Esophagus muscularis mucosa (tissue), 4 donors: ENCODE results near the gene WWC1. TPM values are rescaled to one million over a fixed set of nuclear protein-coding genes. Genes with fewer than 3 reads are reported as not detected.

ENCODE experiments used
- DNase-seq: peaks from one replicate; pipeline ENCODE4 v3.0.0-alpha.2; 2017; ENCODE audit errors: extremely low spot score
- H3K27ac ChIP-seq, 4 donors: fragments of 200-600 bp; sonication (generic); replicated peaks in 1 of 4; 1 replicate in 3 of 4; 2 replicates in 1 of 4; pipeline ENCODE4 v1.5.1; 2016 to 2019; ENCODE audit warnings: mild to moderate bottlenecking in 1 of 4
- H3K27me3 ChIP-seq, 4 donors: fragments of 200-600 bp; sonication (generic); one replicate each; pipeline versions ENCODE4 v1.5.1 to v1.6.0; 2016 to 2019
- H3K36me3 ChIP-seq, 4 donors: fragments of 200-600 bp; sonication (generic); one replicate each; pipeline ENCODE4 v1.5.1; 2016 to 2019
- H3K4me1 ChIP-seq, 4 donors: fragments of 200-600 bp; sonication (generic); one replicate each; pipeline ENCODE4 v1.5.1; 2016 to 2019
- H3K4me3 ChIP-seq, 4 donors: fragments of 200-600 bp; sonication (generic); 1 replicate in 2 of 4; 2 replicates in 2 of 4; pipeline ENCODE4 v1.5.1; 2016 to 2019; ENCODE audit warnings: mild to moderate bottlenecking in 4 of 4, moderate library complexity in 1 of 4
- H3K9me3 ChIP-seq, 4 donors: fragments of 200-600 bp; sonication (generic); 1 replicate in 3 of 4; 2 replicates in 1 of 4; pipeline ENCODE4 v1.5.1; 2016 to 2019
- CTCF ChIP-seq, 3 experiments: fragments of 200-600 bp in 2 of 3; fragments of 450-650 bp in 1 of 3; sonication (generic) in 2 of 3; IDR thresholded peaks; one replicate each; pipeline ENCODE4 v1.5.1; 2017 to 2019; ENCODE audit warnings: antibody characterized with exemption in 3 of 3, mild to moderate bottlenecking in 2 of 3, moderate library complexity in 1 of 3
- EP300 ChIP-seq: sonication (generic); formaldehyde crosslinking; IDR thresholded peaks from one replicate; pipeline ENCODE4 v1.6.1; 2017; ENCODE audit warnings: antibody characterized with exemption
- POLR2A ChIP-seq: fragments of 450-650 bp; IDR thresholded peaks from one replicate; pipeline ENCODE4 v1.6.1; 2017; ENCODE audit warnings: antibody characterized with exemption, moderate library complexity, mild to moderate bottlenecking, low read depth
- POLR2AphosphoS5 ChIP-seq, 2 donors: sonication (generic); formaldehyde crosslinking; IDR thresholded peaks; one replicate each; pipeline ENCODE4 v1.6.1; 2017; ENCODE audit warnings: antibody characterized with exemption in 2 of 2
- WGBS: methylation state at CpG from one replicate; pipeline ENCODE4 v1.1.5; 2018; 5-methylcytosine and 5-hydroxymethylcytosine counted together
- intact Hi-C: fragments of 100-400 bp; cut with DNase I; formaldehyde crosslinking; loops from one replicate; pipeline ENCODE4 v1.15.1; 2023
- total RNA-seq, 4 donors: library from RNA; depleted of rRNA; stranded (reverse); fragments of >200 nt; gene quantifications; one replicate each; pipeline versions ENCODE4 v1.1.0 to v1.2.1, GENCODE V29; 2016

WWC1 gene
- total RNA-seq, 4 donors from 2014 or later, result 2.1 to 6.2 (median 3.2) TPM

DNA sequence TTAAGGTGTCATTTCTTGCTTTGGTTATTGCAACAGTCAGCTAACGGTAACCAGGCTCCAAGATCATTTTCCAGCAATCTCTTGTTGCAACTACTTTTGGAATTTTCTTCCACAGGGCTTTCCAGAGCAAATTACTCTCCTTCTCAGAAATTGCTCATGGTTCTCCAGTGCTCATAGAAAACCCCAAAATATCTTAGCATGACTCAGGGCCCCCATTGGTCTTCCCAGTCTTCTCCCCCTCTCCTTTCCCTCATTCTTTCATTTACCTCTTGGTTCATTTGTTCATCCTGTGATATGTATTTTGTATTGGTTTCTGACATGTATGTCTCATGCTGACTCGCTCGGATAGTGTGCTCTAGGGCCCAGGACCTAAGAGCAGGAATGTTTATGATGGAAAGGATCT is 35.6 kb downstream of the WWC1 start:
- no peaks in the 10 kb centered on the region for H3K36me3 ChIP-seq
- H3K4me1 ChIP-seq, result peaks cover 0 to 17% (median 9%) of the 10 kb centered on the region in 4 donors
- no peaks in the 10 kb centered on the region for H3K9me3 ChIP-seq
- no peak overlapping the region for H3K4me3 ChIP-seq
- H3K27me3 ChIP-seq, result no peaks in the 10 kb centered on the region
- intact Hi-C loops, result no loop called here
- H3K27ac ChIP-seq, result no peak overlapping the region
- DNase-seq, result no peak
- TF ChIP-seq CTCF (IDR thresholded peaks at IDR 0.05) (no peak), POLR2AphosphoS5 (IDR thresholded peaks at IDR 0.05) (no peak), EP300 (no peak), POLR2A (no peak)
- WGBS, result 95% methylated on average over 3 of the region's 3 CpGs

- TF ChIP-seq CTCF (IDR thresholded peaks at IDR 0.05) (no peak), POLR2AphosphoS5 (IDR thresholded peaks at IDR 0.05) (no peak), EP300 (no peak), POLR2A (no peak)
- peaks cover 0 to 17% (median 9%) of the 10 kb centered on the region in 4 donors for H3K4me1 ChIP-seq
- H3K27ac ChIP-seq, result no peak overlapping the region
- no peaks in the 10 kb centered on the region for H3K27me3 ChIP-seq
- H3K4me3 ChIP-seq, result no peak overlapping the region
- no peak for DNase-seq
- H3K9me3 ChIP-seq, result no peaks in the 10 kb centered on the region
- no peaks in the 10 kb centered on the region for H3K36me3 ChIP-seq
- WGBS, result 81% methylated on average over 2 of the region's 2 CpGs
- intact Hi-C loops, result no loop called here
Measured at GRCh38 chr5:168327451-168327850, 36.0 kb downstream of the WWC1 start.

DNA sequence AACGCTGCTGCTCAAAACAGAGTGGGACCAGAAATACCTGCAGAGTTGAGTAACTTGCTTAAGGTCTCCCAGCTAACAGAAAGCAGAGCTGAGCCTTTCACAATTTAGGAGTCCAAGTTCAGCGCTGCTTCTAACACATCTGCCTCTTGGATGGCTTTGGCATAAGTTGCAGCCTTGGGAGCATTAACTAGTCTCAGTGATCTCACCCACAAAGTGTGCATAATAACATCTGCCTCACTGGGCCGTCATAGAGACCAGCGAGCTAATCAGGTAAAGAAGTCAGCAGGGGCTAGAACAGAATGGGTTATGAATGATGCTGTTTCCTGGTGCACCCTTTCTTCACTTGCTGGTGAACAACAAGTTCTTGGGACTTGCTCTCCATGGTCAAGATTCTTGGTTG is 36.5 kb downstream of the WWC1 start:
- no peaks in the 10 kb centered on the region for H3K27me3 ChIP-seq
- no peak for DNase-seq
- no peaks in the 10 kb centered on the region for H3K36me3 ChIP-seq
- H3K9me3 ChIP-seq, result no peaks in the 10 kb centered on the region
- 91% methylated on average over 4 of the region's 4 CpGs for WGBS
- H3K4me1 ChIP-seq, result peaks cover 0 to 17% (median 9%) of the 10 kb centered on the region in 4 donors
- H3K27ac ChIP-seq, result no peak overlapping the region
- intact Hi-C loops, result no loop called here
- no peak overlapping the region for H3K4me3 ChIP-seq
- TF ChIP-seq EP300 (no peak), POLR2A (no peak)

GRCh38 chr5:168328814-168329213 is 37.4 kb downstream of the WWC1 start:
- no peak for DNase-seq
- 58% methylated on average over 6 of the region's 6 CpGs for WGBS
- H3K27ac ChIP-seq, result no peak overlapping the region
- H3K9me3 ChIP-seq, result no peaks in the 10 kb centered on the region
- no peaks in the 10 kb centered on the region for H3K27me3 ChIP-seq
- intact Hi-C loops, result no loop called here
- peaks cover 0 to 17% (median 9%) of the 10 kb centered on the region in 4 donors for H3K4me1 ChIP-seq
- no peaks in the 10 kb centered on the region for H3K36me3 ChIP-seq
- no peak overlapping the region for H3K4me3 ChIP-seq
- TF ChIP-seq POLR2A, result no peak
- no peak for TF ChIP-seq CTCF (IDR thresholded peaks at IDR 0.05)
- no peak for TF ChIP-seq POLR2AphosphoS5 (IDR thresholded peaks at IDR 0.05)
- TF ChIP-seq EP300, result no peak

- H3K27me3 ChIP-seq, result no peaks in the 10 kb centered on the region
- no peak overlapping the region for H3K27ac ChIP-seq
- no peak overlapping the region for H3K4me3 ChIP-seq
- H3K9me3 ChIP-seq, result no peaks in the 10 kb centered on the region
- intact Hi-C loops, result no loop called here
- DNase-seq, result no peak
- TF ChIP-seq EP300, result no peak
- no peak for TF ChIP-seq POLR2A
- TF ChIP-seq POLR2AphosphoS5 (IDR thresholded peaks at IDR 0.05), result no peak
- TF ChIP-seq CTCF (IDR thresholded peaks at IDR 0.05), result no peak
- no peaks in the 10 kb centered on the region for H3K36me3 ChIP-seq
- H3K4me1 ChIP-seq, result peaks cover 0 to 19% (median 12%) of the 10 kb centered on the region in 4 donors
- 11% methylated on average over 4 of the region's 4 CpGs for WGBS
Measured at GRCh38 chr5:168329302-168329701, 37.9 kb downstream of the WWC1 start.
